Cardiac ventricle fibroblast (primary cell): ENCODE data around the gene PLEKHN1. TPM values are rescaled to one million over a fixed set of nuclear protein-coding genes. Genes with fewer than 3 reads are reported as not detected.

Experiments used
- total RNA-seq: library from RNA; depleted of rRNA; stranded (reverse); fragments of >200 nt; gene quantifications from 2 replicates; pipeline ENCODE4 v1.2.3, GENCODE V29; 2015

PLEKHN1 gene, protein sequence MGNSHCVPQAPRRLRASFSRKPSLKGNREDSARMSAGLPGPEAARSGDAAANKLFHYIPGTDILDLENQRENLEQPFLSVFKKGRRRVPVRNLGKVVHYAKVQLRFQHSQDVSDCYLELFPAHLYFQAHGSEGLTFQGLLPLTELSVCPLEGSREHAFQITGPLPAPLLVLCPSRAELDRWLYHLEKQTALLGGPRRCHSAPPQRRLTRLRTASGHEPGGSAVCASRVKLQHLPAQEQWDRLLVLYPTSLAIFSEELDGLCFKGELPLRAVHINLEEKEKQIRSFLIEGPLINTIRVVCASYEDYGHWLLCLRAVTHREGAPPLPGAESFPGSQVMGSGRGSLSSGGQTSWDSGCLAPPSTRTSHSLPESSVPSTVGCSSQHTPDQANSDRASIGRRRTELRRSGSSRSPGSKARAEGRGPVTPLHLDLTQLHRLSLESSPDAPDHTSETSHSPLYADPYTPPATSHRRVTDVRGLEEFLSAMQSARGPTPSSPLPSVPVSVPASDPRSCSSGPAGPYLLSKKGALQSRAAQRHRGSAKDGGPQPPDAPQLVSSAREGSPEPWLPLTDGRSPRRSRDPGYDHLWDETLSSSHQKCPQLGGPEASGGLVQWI
- total RNA-seq = 0.24 and 0.50 TPM in 2 replicates

DNA sequence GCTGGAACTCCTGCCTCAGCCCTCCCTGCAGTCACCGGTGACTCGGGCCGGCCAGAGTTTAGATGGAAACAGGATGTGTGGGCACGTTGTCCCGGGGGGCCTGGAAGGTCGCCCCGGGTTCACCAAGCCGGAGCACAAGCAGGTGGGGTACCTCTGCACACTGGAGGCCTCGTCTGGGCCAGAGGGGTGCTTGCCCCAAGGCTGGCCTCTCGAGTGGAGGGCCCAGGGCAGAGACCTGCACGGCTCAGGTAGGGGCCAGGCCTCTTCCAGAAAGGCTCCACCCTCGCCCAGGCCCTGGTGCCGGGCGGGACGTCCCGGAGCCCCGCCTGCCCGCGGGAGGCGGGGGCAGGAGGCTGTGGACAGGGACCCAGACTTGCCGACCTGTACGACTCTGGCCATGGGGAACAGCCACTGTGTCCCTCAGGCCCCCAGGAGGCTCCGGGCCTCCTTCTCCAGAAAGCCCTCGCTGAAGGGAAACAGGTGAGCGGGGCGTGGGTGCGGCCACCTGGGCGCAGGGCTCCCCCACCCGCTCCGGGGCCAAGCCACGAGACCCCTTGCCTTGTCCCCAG lies at the start of gene PLEKHN1:
Gene PLEKHN1, plus strand, starts transcription at position 348 of the 569 bp plus-strand sequence. Its CDS starts 50 bp downstream, at position 398.

DNA sequence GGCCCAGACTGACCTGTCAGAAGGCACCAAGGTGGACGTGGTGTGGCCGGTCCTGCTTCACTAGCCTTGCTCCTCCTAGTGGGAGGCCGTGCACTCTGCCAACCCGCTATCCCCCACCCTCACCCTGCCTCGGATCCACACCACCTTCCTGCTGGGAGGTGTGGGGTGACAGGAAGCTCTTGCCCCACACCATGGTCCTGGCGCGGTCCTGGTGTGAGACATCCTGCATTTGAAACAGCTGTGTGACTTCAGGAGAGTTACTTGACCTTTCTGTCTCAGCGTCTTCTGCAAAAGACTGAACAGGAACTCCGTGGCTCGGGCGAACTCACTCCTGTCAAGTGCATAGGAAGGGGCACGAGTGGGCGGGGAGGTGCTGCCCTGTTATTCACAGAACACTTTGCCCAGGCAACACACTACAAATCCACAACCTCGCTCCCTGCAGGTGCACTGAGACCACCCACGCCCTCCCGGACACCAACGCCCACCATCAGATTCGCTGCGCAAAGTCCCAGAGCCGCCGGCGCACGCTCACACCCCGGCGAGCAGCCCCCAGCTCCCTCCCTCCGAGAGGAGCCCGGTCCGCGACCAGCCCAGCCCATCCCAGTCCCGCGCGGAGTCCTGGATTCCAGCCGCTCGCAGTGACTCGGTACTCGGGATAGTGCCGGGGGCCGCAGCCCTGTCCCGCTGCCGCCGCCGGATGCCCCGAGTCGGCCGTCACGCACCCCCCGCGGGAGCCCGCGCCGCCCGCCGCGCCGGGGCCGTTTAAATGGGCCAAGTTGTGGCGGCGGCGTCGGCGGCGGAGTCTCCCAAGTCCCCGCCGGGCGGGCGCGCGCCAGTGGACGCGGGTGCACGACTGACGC lies 42.9 kb upstream of the PLEKHN1 start, which contains the start of gene SAMD11:
Gene SAMD11, plus strand, starts transcription at position 793 of the 860 bp plus-strand sequence. CDS start 509 bp downstream, outside the sequence.

GRCh38 chr1:958823-959730 lies 7.2 kb upstream of the PLEKHN1 start, which contains the start of gene NOC2L:
Gene NOC2L (minus strand): TSS chr1:959256. CDS start chr1:959240, 16 bp downstream.

GRCh38 chr1:960363-961131 lies 5.7 kb upstream of the PLEKHN1 start, which contains the start of gene KLHL17:
Gene KLHL17 (plus strand): TSS chr1:960584. CDS start chr1:960694, 110 bp downstream.

DNA sequence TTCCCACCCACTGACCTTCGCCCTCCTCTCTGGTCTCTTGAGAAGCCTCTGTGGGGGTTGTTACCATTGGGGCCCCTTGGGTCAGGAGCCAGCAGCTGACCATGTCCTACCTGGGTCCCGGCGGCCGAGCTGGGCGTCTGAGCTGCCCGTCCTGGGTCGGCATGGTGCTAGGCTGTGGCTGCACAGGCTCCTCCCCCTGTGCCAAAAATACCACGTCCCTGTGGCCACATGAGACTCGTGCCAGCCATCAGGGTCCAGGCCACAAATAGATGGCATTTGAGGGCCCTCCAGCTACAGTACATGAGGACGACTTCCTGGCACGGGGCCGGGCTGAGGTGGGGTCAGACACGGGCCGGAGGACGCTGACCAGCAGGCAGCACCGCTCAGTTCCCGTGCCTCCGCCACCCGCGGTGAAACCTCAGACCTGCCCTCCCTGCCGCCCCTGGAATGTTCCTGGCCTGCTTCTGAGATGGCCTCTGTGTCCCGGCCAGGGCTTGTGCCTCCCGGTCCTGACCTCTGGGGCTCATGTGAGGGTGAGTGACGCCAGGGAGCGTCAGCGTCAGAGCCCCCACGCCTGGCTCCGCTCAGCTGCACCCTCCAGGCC lies 15.8 kb downstream of the PLEKHN1 start, which contains the start of gene PERM1:
Gene PERM1, minus strand, starts transcription at position 139 of the 604 bp plus-strand sequence. CDS start 1,064 bp downstream, outside the sequence.

GRCh38 chr1:999725-1000356 lies 33.6 kb downstream of the PLEKHN1 start, which contains the start of gene HES4:
Gene HES4 (minus strand): TSS chr1:1000097. CDS start chr1:999973, 124 bp downstream.

DNA sequence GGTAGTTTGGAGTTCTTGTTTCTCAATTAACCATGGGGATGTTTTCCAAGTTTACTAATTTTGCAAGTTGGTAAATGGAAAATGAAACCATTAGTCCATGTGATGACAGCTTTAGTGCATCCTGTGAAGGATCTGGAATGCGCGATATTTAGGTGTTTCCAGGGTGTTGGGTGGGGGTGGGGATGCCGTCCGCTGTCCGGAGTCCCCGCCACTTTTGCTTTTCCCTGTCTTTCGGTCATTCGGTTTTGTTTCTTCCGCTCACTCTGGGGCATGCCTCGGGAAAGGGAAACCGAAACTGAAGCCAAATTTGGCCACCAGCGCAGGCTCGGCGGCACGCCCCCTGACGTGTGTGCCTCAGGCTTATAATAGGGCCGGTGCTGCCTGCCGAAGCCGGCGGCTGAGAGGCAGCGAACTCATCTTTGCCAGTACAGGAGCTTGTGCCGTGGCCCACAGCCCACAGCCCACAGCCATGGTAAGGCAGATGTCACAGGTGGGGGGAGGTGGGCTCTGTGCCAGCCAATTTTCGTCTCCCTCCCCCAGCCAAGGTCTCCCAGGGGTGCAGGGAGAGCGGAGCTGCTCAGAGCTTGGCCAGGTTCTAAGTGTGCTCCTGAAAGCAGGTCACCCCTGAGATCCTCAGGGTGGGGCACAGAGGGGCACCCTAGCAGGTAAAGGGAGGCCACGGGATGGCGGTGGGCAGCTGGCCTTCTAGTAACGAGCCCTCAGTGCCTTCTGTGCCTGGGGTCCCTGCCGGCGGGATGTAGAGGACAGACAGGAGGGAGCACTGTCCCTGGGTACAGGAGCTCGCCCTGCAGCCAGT lies 47.0 kb downstream of the PLEKHN1 start, which contains the start of gene ISG15:
Gene ISG15, plus strand, starts transcription at position 393 of the 817 bp plus-strand sequence. Its CDS starts 77 bp downstream, at position 470.

DNA sequence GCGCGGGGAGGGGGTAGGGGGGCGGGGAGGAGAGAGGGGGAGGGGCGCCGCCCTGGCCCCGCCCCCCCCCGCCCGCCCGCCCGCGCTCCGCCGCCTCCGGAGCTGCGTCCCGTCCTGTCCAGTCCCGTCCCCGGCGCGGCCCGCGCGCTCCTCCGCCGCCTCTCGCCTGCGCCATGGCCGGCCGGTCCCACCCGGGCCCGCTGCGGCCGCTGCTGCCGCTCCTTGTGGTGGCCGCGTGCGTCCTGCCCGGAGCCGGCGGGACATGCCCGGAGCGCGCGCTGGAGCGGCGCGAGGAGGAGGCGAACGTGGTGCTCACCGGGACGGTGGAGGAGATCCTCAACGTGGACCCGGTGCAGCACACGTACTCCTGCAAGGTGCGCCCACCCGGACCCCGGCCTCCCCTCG lies 53.7 kb downstream of the PLEKHN1 start, which contains the start of gene AGRN:
Gene AGRN, plus strand, starts transcription at position 121 of the 405 bp plus-strand sequence. Its CDS starts 53 bp downstream, at position 174.

Other genes with a start within 250 kb of the PLEKHN1 start
- 11.4 and 12.5 TPM in 2 replicates for gene SAMD11, start 42.6 kb upstream of the PLEKHN1 start, total RNA-seq
- 36.6 and 46.5 TPM in 2 replicates for gene NOC2L, start 7.2 kb upstream of the PLEKHN1 start, total RNA-seq
- 4.4 and 4.5 TPM in 2 replicates for gene KLHL17, start 5.9 kb upstream of the PLEKHN1 start, total RNA-seq
- gene PERM1, start 15.6 kb downstream of the PLEKHN1 start, total RNA-seq = not detected in 2 replicates
- 4.9 and 6.0 TPM in 2 replicates for gene HES4, start 33.6 kb downstream of the PLEKHN1 start, total RNA-seq
- 44.0 and 76.6 TPM in 2 replicates for gene ISG15, start 47.0 kb downstream of the PLEKHN1 start, total RNA-seq
- 47.6 and 49.2 TPM in 2 replicates for gene AGRN, start 53.6 kb downstream of the PLEKHN1 start, total RNA-seq
- gene RNF223, start 107.8 kb downstream of the PLEKHN1 start, total RNA-seq = not detected in 2 replicates
- 5.5 and 11.3 TPM in 2 replicates for gene C1orf159, start 149.6 kb downstream of the PLEKHN1 start, total RNA-seq
- gene TTLL10, start 207.4 kb downstream of the PLEKHN1 start, total RNA-seq = not detected in 2 replicates
- 4.1 TPM in 1 of 2 replicates, not detected in the other for gene TNFRSF18, start 240.1 kb downstream of the PLEKHN1 start, total RNA-seq
- 3.3 and 5.9 TPM in 2 replicates for gene TNFRSF4, start 247.7 kb downstream of the PLEKHN1 start, total RNA-seq